IMR-90 (cell line): Measurements from ENCODE around the gene LYSMD4. TPM values are rescaled to one million over a fixed set of nuclear protein-coding genes. Genes with fewer than 3 reads are reported as not detected.

Source experiments
- ATAC-seq: fragments of 200-7000 bp; cut with Tn5 transposase; 2 replicates; pipeline ENCODE4 v1.9.1; 2020; ENCODE audit warnings: low read depth, mild to moderate bottlenecking, moderate library complexity
- BruUV-seq: library from RNA; stranded (reverse); fragments of 400-500 nt; replicated peaks from 2 replicates; lab custom pipeline; 2021; lab: Mats Ljungman, UMichigan
- CTCF ChIA-PET: fragments of 300-600 bp; formaldehyde crosslinking; extraction: SDS; loops from one replicate; lab custom pipeline; 2021; ENCODE audit warnings: antibody characterized with exemption; lab: Yijun Ruan, JAX
- POLR2A ChIA-PET: fragments of 300-600 bp; sonication (Branson Sonifier 250); formaldehyde crosslinking; loops from one replicate; lab custom pipeline; 2022; ENCODE audit warnings: antibody characterized with exemption; ENCODE audit not compliant: unreplicated experiment; lab: Charles Lee
- DNase-seq: peaks from one replicate; pipeline ENCODE4 v3.0.0; 2013
- H2AFZ ChIP-seq: replicated peaks from 2 replicates; pipeline ENCODE3; 2013; ENCODE audit warnings: low read length, mild to moderate bottlenecking; ENCODE audit not compliant: poor library complexity
- H2AK5ac ChIP-seq: 2 replicates; pipeline ENCODE4 v1.6.1; 2013; ENCODE audit warnings: low read depth, low read length, inconsistent platforms
- H2AK9ac ChIP-seq: replicated peaks from 2 replicates; pipeline ENCODE3; 2013; ENCODE audit warnings: mild to moderate bottlenecking, low read depth, low read length, moderate library complexity; ENCODE audit not compliant: poor library complexity
- H2BK120ac ChIP-seq: 2 replicates; pipeline ENCODE4 v1.6.1; 2013; ENCODE audit warnings: low read depth, low read length, inconsistent platforms
- H2BK15ac ChIP-seq: 3 replicates; pipeline ENCODE4 v1.6.1; 2013; ENCODE audit warnings: low read depth, low read length, inconsistent platforms
- H2BK20ac ChIP-seq: 2 replicates; pipeline ENCODE4 v1.6.1; 2013; ENCODE audit warnings: low read depth, mild to moderate bottlenecking, inconsistent platforms, low read length, moderate library complexity
- H2BK5ac ChIP-seq: 2 replicates; pipeline ENCODE4 v1.6.1; 2013; ENCODE audit warnings: mild to moderate bottlenecking, low read depth, low read length, inconsistent platforms; ENCODE audit not compliant: poor library complexity, severe bottlenecking
- H3K14ac ChIP-seq: replicated peaks from 2 replicates; pipeline ENCODE4 v1.6.1; 2013; ENCODE audit warnings: low read depth, low read length, inconsistent platforms
- H3K18ac ChIP-seq: 2 replicates; pipeline ENCODE4 v1.6.1; 2013; ENCODE audit warnings: low read depth, low read length, control low read depth
- H3K23ac ChIP-seq: 2 replicates; pipeline ENCODE4 v1.6.1; 2013; ENCODE audit warnings: low read depth, low read length, inconsistent platforms
- H3K27ac ChIP-seq: 2 replicates; pipeline ENCODE4 v1.5.1; 2013; ENCODE audit warnings: mild to moderate bottlenecking, control low read depth, low read length; ENCODE audit not compliant: insufficient read depth
- H3K27me3 ChIP-seq: 2 replicates; pipeline ENCODE4 v1.6.1; 2013; ENCODE audit warnings: low read length; ENCODE audit not compliant: control insufficient read depth, insufficient read depth
- H3K36me3 ChIP-seq: 2 replicates; pipeline ENCODE4 v1.6.1; 2013; ENCODE audit warnings: low read length, mixed read lengths; ENCODE audit not compliant: control insufficient read depth, insufficient read depth
- H3K4ac ChIP-seq: 2 replicates; pipeline ENCODE4 v1.6.1; 2013; ENCODE audit warnings: low read depth, low read length, inconsistent platforms
- H3K4me1 ChIP-seq: 2 replicates; pipeline ENCODE4 v1.6.1; 2013; ENCODE audit warnings: low read length, mixed read lengths; ENCODE audit not compliant: control insufficient read depth, insufficient read depth
- H3K4me2 ChIP-seq: 2 replicates; pipeline ENCODE4 v1.6.1; 2013; ENCODE audit warnings: low read depth, mild to moderate bottlenecking, control low read depth, low read length, moderate library complexity
- H3K4me3 ChIP-seq: 2 replicates; pipeline ENCODE4 v1.5.1; 2013; ENCODE audit warnings: low read depth, mild to moderate bottlenecking, control low read depth, low read length, moderate library complexity; ENCODE audit not compliant: insufficient read depth
- H3K56ac ChIP-seq: 2 replicates; pipeline ENCODE4 v1.6.1; 2013; ENCODE audit warnings: low read length, inconsistent platforms; ENCODE audit not compliant: insufficient read depth; ENCODE audit errors: extremely low read depth
- H3K79me1 ChIP-seq, 2 experiments: 2 replicates each; pipeline ENCODE4 v1.6.1; 2013; ENCODE audit warnings: low read length in 2 of 2, inconsistent platforms in 1 of 2, low read depth in 1 of 2
- H3K9ac ChIP-seq: 2 replicates; pipeline ENCODE4 v1.6.1; 2013; ENCODE audit warnings: low read depth, low read length, control low read depth
- H3K9me1 ChIP-seq: 2 replicates; pipeline ENCODE4 v1.6.1; 2013; ENCODE audit warnings: low read length, inconsistent platforms; ENCODE audit not compliant: insufficient read depth
- H3K9me3 ChIP-seq: 2 replicates; pipeline ENCODE4 v1.6.1; 2013; ENCODE audit warnings: low read length; ENCODE audit not compliant: control insufficient read depth, insufficient read depth
- H4K20me1 ChIP-seq: 2 replicates; pipeline ENCODE4 v1.6.1; 2013; ENCODE audit warnings: low read length, inconsistent platforms; ENCODE audit not compliant: insufficient read depth
- H4K5ac ChIP-seq: 2 replicates; pipeline ENCODE4 v1.6.1; 2013; ENCODE audit warnings: mild to moderate bottlenecking, low read depth, low read length, control low read depth
- H4K8ac ChIP-seq, 2 experiments: 2 replicates each; pipeline ENCODE4 v1.6.1; 2013; ENCODE audit warnings: low read depth in 2 of 2, low read length in 2 of 2, control low read depth in 1 of 2, inconsistent platforms in 1 of 2
- H4K91ac ChIP-seq: 2 replicates; pipeline ENCODE4 v1.6.1; 2013; ENCODE audit warnings: low read depth, low read length, inconsistent platforms; ENCODE audit not compliant: insufficient read depth
- CEBPB ChIP-seq: IDR thresholded peaks from 2 replicates; pipeline ENCODE4 v1.6.1; 2012; ENCODE audit warnings: low read depth, low read length, improper control_type of control experiment
- FOS ChIP-seq: fragments of 150-350 bp; IDR thresholded peaks from 2 replicates; pipeline ENCODE4 v1.6.1; 2016; ENCODE audit warnings: low read depth, low read length
- MAFK ChIP-seq: IDR thresholded peaks from 2 replicates; pipeline ENCODE4 v1.6.1; 2012; ENCODE audit warnings: low read depth, low read length, improper control_type of control experiment
- MAZ ChIP-seq: IDR thresholded peaks from 2 replicates; pipeline ENCODE4 v1.6.1; 2012; ENCODE audit warnings: low read depth, mild to moderate bottlenecking, low read length, improper control_type of control experiment, moderate library complexity, borderline replicate concordance
- MXI1 ChIP-seq: IDR thresholded peaks from 2 replicates; pipeline ENCODE4 v1.6.1; 2012; ENCODE audit warnings: low read depth, mild to moderate bottlenecking, low read length, moderate library complexity, borderline replicate concordance
- NFE2L2 ChIP-seq: fragments of 150-350 bp; IDR thresholded peaks from 2 replicates; pipeline ENCODE4 v1.6.1; 2016; ENCODE audit warnings: low read depth, mild to moderate bottlenecking, low read length
- POLR2A ChIP-seq: IDR thresholded peaks from 2 replicates; pipeline ENCODE4 v1.6.1; 2012; ENCODE audit warnings: mild to moderate bottlenecking, low read depth, low read length
- RAD21 ChIP-seq: IDR thresholded peaks from 2 replicates; pipeline ENCODE4 v1.6.1; 2012; ENCODE audit warnings: low read length, improper control_type of control experiment
- RCOR1 ChIP-seq: IDR thresholded peaks from 2 replicates; pipeline ENCODE4 v1.6.1; 2012; ENCODE audit warnings: mild to moderate bottlenecking, low read length, improper control_type of control experiment; ENCODE audit not compliant: insufficient replicate concordance
- RFX5 ChIP-seq: IDR thresholded peaks from 2 replicates; pipeline ENCODE4 v1.8.0; 2012; ENCODE audit warnings: low read depth, mild to moderate bottlenecking, low read length, moderate library complexity
- SMC3 ChIP-seq: fragments of 150-350 bp; IDR thresholded peaks from 2 replicates; pipeline ENCODE4 v1.6.1; 2016; ENCODE audit warnings: low read depth, mild to moderate bottlenecking, antibody characterized with exemption, low read length, moderate library complexity
- WGBS, 2 experiments: methylation state at CpG; one replicate each; pipeline versions ENCODE4 v1.1.5 to v1.1.7; 2013; ENCODE audit warnings: missing lambda C conversion rate in 2 of 2; ENCODE audit not compliant: insufficient read length in 1 of 2; ENCODE audit errors: extremely low coverage in 2 of 2; 5-methylcytosine and 5-hydroxymethylcytosine counted together
- dilution Hi-C: fragments of 300-500 bp; cut with HindIII; formaldehyde crosslinking; loops from one replicate; pipeline ENCODE4 v1.14.3; 2018; ENCODE audit warnings: low sequenced_read_pairs; ENCODE audit not compliant: unreplicated experiment
- in situ Hi-C: fragments of 300-500 bp; cut with MboI; formaldehyde crosslinking; loops from 3 replicates; pipeline ENCODE4 v1.14.3; 2019; ENCODE audit warnings: low sequenced_read_pairs, inconsistent platforms, mixed read lengths
- intact Hi-C: fragments of 100-400 bp; cut with micrococcal nuclease; formaldehyde crosslinking; loops from 2 replicates; pipeline ENCODE4 v1.10.0; 2022
- polyA plus RNA-seq, 3 experiments: library from polyadenylated mRNA; depleted of rRNA; stranded (reverse); fragments of >200 nt; gene quantifications; 2 replicates each; pipeline ENCODE4 v1.2.3, GENCODE V29; 2012; ENCODE audit warnings: low replicate concordance in 1 of 3
- total RNA-seq: library from RNA; depleted of rRNA; stranded (reverse); fragments of >200 nt; gene quantifications from 2 replicates; pipeline ENCODE4 v1.2.3, GENCODE V29; 2012
- TF ChIP-seq, protein P1 (sequence below): fragments of 150-350 bp; IDR thresholded peaks from 2 replicates; pipeline ENCODE4 v1.6.1; 2016; ENCODE audit warnings: low read depth, mild to moderate bottlenecking, low read length, moderate library complexity, borderline replicate concordance

The LYSMD4 gene
- total and polyA plus RNA-seq, 2 of the 4 experiments (the other 2 are of a cell fraction): 4.5 to 5.0 TPM

- no peak for TF ChIP-seq RCOR1
Observed at GRCh38 chr15:99755692-99756409, 22.6 kb upstream of the LYSMD4 start (continued).

DNA sequence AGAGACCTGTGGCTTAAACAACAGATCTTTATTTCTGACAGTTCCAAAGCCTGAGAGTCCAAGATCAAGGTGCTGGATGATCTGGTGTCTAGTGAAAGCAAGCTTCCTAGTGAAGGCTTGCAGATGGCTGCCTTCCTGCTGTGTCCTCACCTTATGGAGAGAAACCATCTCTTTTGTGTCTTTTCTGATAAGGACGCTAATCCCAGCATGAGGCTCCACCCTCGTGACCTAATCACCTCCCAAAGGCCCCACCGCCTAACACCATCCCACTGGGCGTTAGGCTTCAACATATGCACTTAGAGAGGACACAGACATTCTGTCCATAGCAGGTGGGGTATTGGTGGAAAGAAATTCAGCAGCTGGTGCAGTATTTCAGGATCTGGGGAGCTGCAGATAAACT lies 19.8 kb upstream of the LYSMD4 start:
- in situ Hi-C loops: no loop called here

More for the DNA sequence above, 19.8 kb upstream of the LYSMD4 start:
- H2BK20ac ChIP-seq: no peak overlapping the region
- H3K14ac ChIP-seq: no peak overlapping the region
- H2BK5ac ChIP-seq: no peak overlapping the region
- TF ChIP-seq CEBPB (no peak), MXI1 (no peak), NFE2L2 (no peak), FOS (no peak), MAFK (no peak), RCOR1 (no peak), SMC3 (no peak), RAD21 (no peak), MAZ (no peak), RFX5 (no peak), POLR2A (no peak)
- TF ChIP-seq, protein P1, sequence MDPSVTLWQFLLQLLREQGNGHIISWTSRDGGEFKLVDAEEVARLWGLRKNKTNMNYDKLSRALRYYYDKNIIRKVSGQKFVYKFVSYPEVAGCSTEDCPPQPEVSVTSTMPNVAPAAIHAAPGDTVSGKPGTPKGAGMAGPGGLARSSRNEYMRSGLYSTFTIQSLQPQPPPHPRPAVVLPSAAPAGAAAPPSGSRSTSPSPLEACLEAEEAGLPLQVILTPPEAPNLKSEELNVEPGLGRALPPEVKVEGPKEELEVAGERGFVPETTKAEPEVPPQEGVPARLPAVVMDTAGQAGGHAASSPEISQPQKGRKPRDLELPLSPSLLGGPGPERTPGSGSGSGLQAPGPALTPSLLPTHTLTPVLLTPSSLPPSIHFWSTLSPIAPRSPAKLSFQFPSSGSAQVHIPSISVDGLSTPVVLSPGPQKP: no peak
- DNase-seq (no peak), ATAC-seq (no peak)
- no peaks in the 10 kb centered on the region for H3K4me1 ChIP-seq
- no peak overlapping the region for H2BK15ac ChIP-seq
- H3K23ac ChIP-seq: no peak overlapping the region
- no peak overlapping the region for H2AFZ ChIP-seq
- H2AK9ac ChIP-seq: no peak overlapping the region
- no peak overlapping the region for H3K4me3 ChIP-seq
- no CpG with 5 or more reads among the region's 4 CpGs for WGBS, 2 experiments
- no peaks in the 10 kb centered on the region for H3K36me3 ChIP-seq
- no peak overlapping the region for H2BK120ac ChIP-seq
- no peak overlapping the region for H3K18ac ChIP-seq
- H4K5ac ChIP-seq: no peak overlapping the region
- ChIA-PET CTCF (interaction anchor here (1.7 kb wide), 1 partner anchor 480 kb away, joined by 3 read pairs; no protein-coding TSS in a partner anchor), POLR2A (no interaction called here)
- dilution Hi-C loops (no loop called here), intact Hi-C loops (no loop called here)
- BruUV-seq: no TSS peak
- no peak overlapping the region for H4K91ac ChIP-seq
- no peak overlapping the region for H2AK5ac ChIP-seq
- no peak overlapping the region for H4K8ac ChIP-seq
- H3K9me3 ChIP-seq: no peaks in the 10 kb centered on the region
- no peak overlapping the region for H3K4me2 ChIP-seq
- H3K27ac ChIP-seq: no peak overlapping the region
- H3K79me1 ChIP-seq: no peaks in the 10 kb centered on the region
- H3K9ac ChIP-seq: no peak overlapping the region
- H3K56ac ChIP-seq: no peak overlapping the region
- H4K20me1 ChIP-seq: no peaks in the 10 kb centered on the region
- H3K9me1 ChIP-seq: no peaks in the 10 kb centered on the region
- peaks cover 17% of the 10 kb centered on the region; the same call in 1 of the 2 replicates for H3K27me3 ChIP-seq
- H3K4ac ChIP-seq: no peak overlapping the region
